ENCODE data around the gene PIGH. TPM values are rescaled to one million over a fixed set of nuclear protein-coding genes. Genes with fewer than 3 reads are reported as not detected.
"Not testable (repeated sequence)": the region's sequence is repeated elsewhere in the genome, so short reads cannot be mapped to it uniquely, and the experiment has no call there.

Gene PIGH
- total RNA-seq, 1 donor from 2014 or later: 14.0 TPM

GRCh38 chr14:67551940-67552339, 48.1 kb downstream of the PIGH start:
- no peak for DNase-seq (ENCODE audit: low read depth)

DNA sequence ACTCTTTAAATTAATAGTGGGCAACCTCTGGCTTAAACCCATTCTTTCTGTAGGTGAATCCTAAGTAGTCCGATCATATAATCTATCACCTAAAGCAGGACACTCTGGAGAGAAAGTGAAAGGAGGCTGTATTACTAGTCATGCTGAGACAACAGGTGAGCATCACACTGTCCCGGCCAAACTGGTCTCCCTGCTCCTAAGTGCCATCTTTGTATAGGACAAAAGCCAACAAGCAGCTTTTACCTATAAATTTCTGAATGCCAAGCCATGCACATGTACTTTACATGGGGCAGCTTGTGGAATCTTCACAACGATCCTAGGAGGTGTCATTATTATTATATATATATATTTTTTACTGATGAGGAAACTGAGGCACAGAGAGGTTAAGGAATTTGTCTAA, 48.9 kb downstream of the PIGH start:
- DNase-seq (ENCODE audit: low read depth): no peak

DNA sequence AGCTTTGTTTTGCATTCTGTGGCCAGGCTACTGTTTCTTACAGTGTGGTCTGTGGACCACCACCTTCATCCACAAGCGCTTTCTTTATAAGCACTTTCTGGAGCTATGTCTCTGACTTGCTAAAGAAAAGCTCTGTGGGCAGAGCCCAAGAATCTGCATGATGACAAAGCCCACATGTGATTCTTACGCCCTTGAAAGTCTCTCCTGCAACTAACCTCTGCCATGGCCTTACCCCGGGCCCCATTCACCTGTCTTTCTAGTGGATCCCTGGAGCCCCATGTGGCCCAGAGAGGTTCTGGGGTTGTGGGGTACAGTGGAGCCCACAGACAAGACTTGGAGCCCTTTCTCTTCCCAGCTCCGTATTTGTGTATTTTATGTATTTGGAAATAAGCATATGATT, 50.3 kb downstream of the PIGH start:
- DNase-seq (ENCODE audit: low read depth): no peak

DNA sequence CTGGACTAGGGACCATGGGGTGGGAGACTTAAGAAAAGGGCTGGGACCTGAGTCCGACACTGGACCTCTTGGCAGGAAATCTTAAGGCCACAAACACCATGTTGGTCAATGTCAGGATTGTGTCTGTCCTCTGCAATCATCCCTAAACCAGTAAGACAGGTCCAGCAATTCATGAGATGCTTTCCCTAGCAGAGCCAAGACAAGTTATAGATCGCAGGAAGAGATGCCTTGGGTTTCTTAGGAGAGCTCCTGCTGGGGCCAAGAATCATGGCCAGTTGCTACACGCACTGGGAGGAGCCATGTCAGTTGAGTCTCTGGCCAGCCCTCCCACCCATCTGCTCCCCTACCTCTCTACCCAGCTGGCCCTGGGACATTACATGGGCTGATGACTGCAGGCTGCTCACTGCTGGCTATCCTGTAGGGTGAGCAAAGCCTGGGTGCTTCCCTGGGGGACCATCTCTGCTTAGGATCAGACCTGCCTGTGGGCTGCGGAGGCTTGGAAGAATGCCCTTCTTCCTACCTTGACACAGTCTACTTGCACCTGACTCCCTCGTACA, 52.8 kb downstream of the PIGH start:
- no peak for DNase-seq (ENCODE audit: low read depth)

DNA sequence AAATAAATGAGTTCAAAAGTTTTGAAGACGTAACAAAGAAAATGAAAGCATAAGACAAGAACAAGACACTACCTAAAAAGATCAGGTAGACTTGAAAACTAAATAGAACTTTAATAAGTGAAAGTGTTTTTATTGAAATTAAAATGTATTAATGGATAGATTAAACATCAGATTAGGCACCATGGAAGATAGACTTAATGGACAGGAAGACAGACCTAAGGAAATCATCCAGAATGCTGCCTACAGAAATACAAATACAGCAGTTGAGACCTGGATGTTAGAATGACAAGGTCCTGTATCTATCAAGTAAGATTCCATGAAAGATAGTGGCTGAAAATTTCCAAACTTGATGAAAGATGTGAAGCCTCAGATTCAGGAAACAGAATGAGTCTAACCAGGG, 55.5 kb downstream of the PIGH start:
- no peak for DNase-seq (ENCODE audit: low read depth)

- not testable (repeated sequence) for DNase-seq (ENCODE audit: low read depth)
These were observed 57.4 kb downstream of the PIGH start for GRCh38 chr14:67542620-67543019.

DNA sequence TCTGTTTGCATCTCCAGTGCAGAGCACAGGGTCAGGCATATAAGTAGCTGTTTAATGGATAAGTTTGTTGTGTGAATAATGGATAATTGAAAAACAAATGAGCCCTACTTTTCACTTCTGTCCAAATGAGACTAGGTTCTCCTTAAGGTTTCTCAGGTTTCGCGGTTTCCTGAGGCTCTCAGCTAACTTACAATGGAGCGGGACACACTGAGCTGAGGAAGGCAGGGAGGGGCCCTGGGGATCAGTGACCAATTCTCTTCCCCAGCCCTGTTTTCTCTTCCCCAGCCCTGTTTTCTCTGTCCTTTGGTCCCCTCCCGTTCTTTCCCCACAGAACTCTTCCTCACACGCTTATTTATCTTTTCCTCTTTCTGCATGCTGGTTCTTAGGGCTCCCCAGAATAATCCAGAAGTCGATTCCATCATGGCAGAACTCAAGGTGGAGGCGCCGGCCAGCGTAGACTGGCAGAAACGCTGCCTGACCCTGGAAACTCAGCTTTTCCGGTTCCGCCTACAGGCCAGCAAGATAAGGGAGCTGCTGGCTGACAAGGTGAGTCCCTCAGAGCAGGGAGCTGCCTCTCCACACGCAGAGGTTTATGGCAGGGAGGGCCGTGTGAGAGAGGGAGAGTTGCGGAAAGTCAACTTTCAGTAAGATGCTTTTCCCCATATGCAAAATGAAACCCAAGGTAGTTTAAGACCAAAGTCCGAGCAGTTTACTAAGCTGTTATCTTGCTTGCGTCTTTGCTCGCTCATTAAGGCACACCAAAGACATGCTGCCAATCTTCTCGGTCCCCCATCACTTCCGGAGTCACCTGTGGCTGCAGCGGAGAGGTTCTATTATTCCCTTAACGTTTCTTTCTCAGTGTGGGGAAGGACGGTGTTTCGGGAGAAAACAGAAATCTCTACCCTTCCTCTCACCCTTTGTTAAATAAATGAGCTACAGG, 58.4 kb downstream of the PIGH start:
- DNase-seq (ENCODE audit: low read depth): no peak

Other genes with a start within 250 kb of the PIGH start
- gene ATP6V1D, start 240.5 kb downstream of the PIGH start, total RNA-seq: 159 and 202 TPM in 2 replicates
- gene EIF2S1, start 239.9 kb downstream of the PIGH start, total RNA-seq: 177 and 261 TPM in 2 replicates
- gene PLEK2, start 188.1 kb downstream of the PIGH start, total RNA-seq: 12.9 and 126 TPM in 2 replicates
- 0.69 and 3.9 TPM in 2 replicates for gene TMEM229B, start 111.5 kb downstream of the PIGH start, total RNA-seq
- gene PLEKHH1, start 67.0 kb downstream of the PIGH start, total RNA-seq: 1.7 and 7.3 TPM in 2 replicates
- gene ARG2, start 19.7 kb upstream of the PIGH start, total RNA-seq: 4.5 and 17.4 TPM in 2 replicates
- gene VTI1B, start 74.4 kb upstream of the PIGH start, total RNA-seq: 70.0 and 98.3 TPM in 2 replicates
- 138 and 165 TPM in 2 replicates for gene RDH11, start 95.5 kb upstream of the PIGH start, total RNA-seq
- not detected in 2 replicates for gene RDH12, start 101.6 kb upstream of the PIGH start, total RNA-seq
- gene ZFYVE26, start 216.3 kb upstream of the PIGH start, total RNA-seq: 13.0 and 26.0 TPM in 2 replicates
- 17.0 and 17.2 TPM in 2 replicates for gene RAD51B, start 219.5 kb upstream of the PIGH start, total RNA-seq

Data from renal cortical epithelial cell (primary cell).